ENCODE results near the gene MAML1. TPM values are rescaled to one million over a fixed set of nuclear protein-coding genes. Genes with fewer than 3 reads are reported as not detected.
"Not testable (repeated sequence)": the region's sequence is repeated elsewhere in the genome, so short reads cannot be mapped to it uniquely, and the experiment has no call there.

MAML1 gene
- total RNA-seq, 1 experiment from 2014 or later: 18.0 TPM

- Histone ChIP-seq H3K36me3 (peaks cover 97% of the 10 kb centered on the region), H3K27me3 (replicated peaks) (no peaks in the 10 kb centered on the region), H3K4me1 (replicated peaks) (no peaks in the 10 kb centered on the region), H3K9me3 (replicated peaks) (no peaks in the 10 kb centered on the region), H3K4me3 (no peak overlapping the region), H3K27ac (no peak overlapping the region)
- DNase-seq (ENCODE audit: low read depth in 1 of 2, low spot score in 2 of 2): no peak
Measured at GRCh38 chr5:179720222-179720621, 12.4 kb upstream of the MAML1 start.

- Histone ChIP-seq H3K4me1 (replicated peaks) (no peaks in the 10 kb centered on the region), H3K27ac (no peak overlapping the region), H3K27me3 (replicated peaks) (no peaks in the 10 kb centered on the region), H3K9me3 (replicated peaks) (no peaks in the 10 kb centered on the region), H3K36me3 (peaks cover 99% of the 10 kb centered on the region), H3K4me3 (no peak overlapping the region)
- no peak for DNase-seq (ENCODE audit: low read depth in 1 of 2, low spot score in 2 of 2)
Measured at GRCh38 chr5:179724163-179724562, 8.5 kb upstream of the MAML1 start.

DNA sequence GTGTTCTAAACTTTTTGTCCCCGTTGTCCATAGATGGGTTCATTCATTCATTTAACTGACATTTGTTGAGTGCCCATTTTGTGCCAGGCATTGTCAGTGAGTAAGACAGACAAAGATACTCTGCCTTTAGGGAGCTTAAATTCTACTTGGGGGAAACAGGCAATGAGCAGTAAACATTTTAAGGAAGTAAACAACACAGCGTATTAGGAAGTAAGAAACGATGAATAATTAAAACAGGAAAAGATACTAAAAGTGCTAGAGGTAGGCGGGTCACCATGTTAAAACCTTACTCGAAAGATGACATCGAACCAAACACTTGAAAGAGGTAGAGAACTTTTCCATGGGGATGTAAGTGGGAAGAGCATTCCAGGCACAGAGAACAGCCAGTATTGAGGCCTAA lies 5.5 kb upstream of the MAML1 start:
- Histone ChIP-seq H3K4me3 (no peak overlapping the region), H3K9me3 (replicated peaks) (no peaks in the 10 kb centered on the region), H3K27me3 (replicated peaks) (no peaks in the 10 kb centered on the region), H3K27ac (no peak overlapping the region), H3K4me1 (replicated peaks) (peaks cover 7% of the 10 kb centered on the region), H3K36me3 (peaks cover 98% of the 10 kb centered on the region)
- no peak for DNase-seq (ENCODE audit: low read depth in 1 of 2, low spot score in 2 of 2)

- DNase-seq (ENCODE audit: low read depth in 1 of 2, low spot score in 2 of 2): no peak
- Histone ChIP-seq H3K27ac (no peak overlapping the region), H3K4me3 (no peak overlapping the region), H3K36me3 (peaks cover 84% of the 10 kb centered on the region), H3K9me3 (replicated peaks) (no peaks in the 10 kb centered on the region), H3K4me1 (replicated peaks) (peaks cover 11% of the 10 kb centered on the region), H3K27me3 (replicated peaks) (no peaks in the 10 kb centered on the region)
Measured at GRCh38 chr5:179729303-179729702, 3.3 kb upstream of the MAML1 start.

- peaks cover 82% of the 10 kb centered on the region for H3K36me3 ChIP-seq
- no peaks in the 10 kb centered on the region for H3K9me3 ChIP-seq (replicated peaks)
- no peak overlapping the region for H3K27ac ChIP-seq
- no peak overlapping the region for H3K4me3 ChIP-seq
- DNase-seq (ENCODE audit: low read depth in 1 of 2, low spot score in 2 of 2): no peak
- peaks cover 15% of the 10 kb centered on the region for H3K4me1 ChIP-seq (replicated peaks)
- no peaks in the 10 kb centered on the region for H3K27me3 ChIP-seq (replicated peaks)
Measured at GRCh38 chr5:179729727-179730126, 2.9 kb upstream of the MAML1 start.

- H3K27ac ChIP-seq: no peak overlapping the region
- no peak for DNase-seq (ENCODE audit: low read depth in 1 of 2, low spot score in 2 of 2)
- H3K4me3 ChIP-seq: no peak overlapping the region
- H3K4me1 ChIP-seq (replicated peaks): peaks cover 16% of the 10 kb centered on the region
- H3K36me3 ChIP-seq: peaks cover 78% of the 10 kb centered on the region
- H3K9me3 ChIP-seq (replicated peaks): no peaks in the 10 kb centered on the region
- H3K27me3 ChIP-seq (replicated peaks): no peaks in the 10 kb centered on the region
Measured at GRCh38 chr5:179730356-179730755, 2.3 kb upstream of the MAML1 start.

- no peaks in the 10 kb centered on the region for H3K27me3 ChIP-seq (replicated peaks)
- no peak overlapping the region for H3K4me3 ChIP-seq
- H3K9me3 ChIP-seq (replicated peaks): no peaks in the 10 kb centered on the region
- H3K4me1 ChIP-seq (replicated peaks): peaks cover 16% of the 10 kb centered on the region
- DNase-seq (ENCODE audit: low read depth in 1 of 2, low spot score in 2 of 2): no peak
- H3K27ac ChIP-seq: no peak overlapping the region
- H3K36me3 ChIP-seq: peaks cover 78% of the 10 kb centered on the region
Measured at GRCh38 chr5:179730852-179731251, 1.8 kb upstream of the MAML1 start.

- H3K4me3 ChIP-seq: peak overlapping the region; percentile 86
- no peaks in the 10 kb centered on the region for H3K27me3 ChIP-seq (replicated peaks)
- peak overlapping the region; percentile 0; the same call in 1 of the 2 replicates for H3K27ac ChIP-seq
- H3K36me3 ChIP-seq: peaks cover 70% of the 10 kb centered on the region
- H3K4me1 ChIP-seq (replicated peaks): peaks cover 16% of the 10 kb centered on the region
- H3K9me3 ChIP-seq (replicated peaks): no peaks in the 10 kb centered on the region
- no peak for DNase-seq (ENCODE audit: low read depth in 1 of 2, low spot score in 2 of 2)
Measured at GRCh38 chr5:179731791-179732411, 721 bp upstream of the MAML1 start.

- Histone ChIP-seq H3K27me3 (replicated peaks) (no peaks in the 10 kb centered on the region), H3K4me3 (peak overlapping the region; percentile 86), H3K4me1 (replicated peaks) (peaks cover 16% of the 10 kb centered on the region), H3K27ac (peak overlapping the region; percentile 54), H3K36me3 (peaks cover 70% of the 10 kb centered on the region), H3K9me3 (replicated peaks) (no peaks in the 10 kb centered on the region)
- DNase-seq (ENCODE audit: low read depth in 1 of 2, low spot score in 2 of 2): peak; percentile 64 to 70
Measured at GRCh38 chr5:179732918-179733771, 523 bp downstream of the MAML1 start.

DNA sequence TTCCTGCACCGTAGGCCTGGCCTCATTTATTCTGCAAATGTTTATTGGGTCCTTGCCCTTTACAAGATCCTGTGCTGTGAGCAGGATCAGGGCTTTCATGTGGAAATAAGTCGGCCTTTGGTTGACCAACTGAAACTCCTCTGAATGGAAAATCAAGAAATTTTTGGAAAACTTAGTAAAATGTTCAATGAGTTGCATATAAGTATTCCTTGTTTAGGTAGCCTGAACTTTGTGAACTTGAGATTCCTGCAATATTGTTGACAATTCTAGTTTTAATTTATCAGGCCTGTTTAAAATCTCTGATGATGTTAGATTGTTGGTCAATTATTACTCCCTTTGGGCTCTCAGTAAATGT lies 1.1 kb downstream of the MAML1 start:
- Histone ChIP-seq H3K27ac (no peak overlapping the region), H3K4me3 (peak overlapping the region; percentile 86), H3K36me3 (peaks cover 70% of the 10 kb centered on the region), H3K27me3 (replicated peaks) (no peaks in the 10 kb centered on the region), H3K9me3 (replicated peaks) (no peaks in the 10 kb centered on the region), H3K4me1 (replicated peaks) (peaks cover 16% of the 10 kb centered on the region)
- peak in 1 of 2 experiments; percentile 12 for DNase-seq (ENCODE audit: low read depth in 1 of 2, low spot score in 2 of 2)

GRCh38 chr5:179734536-179735164 lies 2.0 kb downstream of the MAML1 start:
- H3K4me3 ChIP-seq: peak overlapping the region; percentile 86
- no peak for DNase-seq (ENCODE audit: low read depth in 1 of 2, low spot score in 2 of 2)
- no peak overlapping the region for H3K27ac ChIP-seq
- no peaks in the 10 kb centered on the region for H3K27me3 ChIP-seq (replicated peaks)
- no peaks in the 10 kb centered on the region for H3K9me3 ChIP-seq (replicated peaks)
- H3K36me3 ChIP-seq: peaks cover 70% of the 10 kb centered on the region
- H3K4me1 ChIP-seq (replicated peaks): peaks cover 16% of the 10 kb centered on the region

- Histone ChIP-seq H3K4me1 (replicated peaks) (peaks cover 9% of the 10 kb centered on the region), H3K27ac (no peak overlapping the region), H3K9me3 (replicated peaks) (no peaks in the 10 kb centered on the region), H3K4me3 (no peak overlapping the region), H3K27me3 (replicated peaks) (no peaks in the 10 kb centered on the region), H3K36me3 (peaks cover 52% of the 10 kb centered on the region)
- no peak for DNase-seq (ENCODE audit: low read depth in 1 of 2, low spot score in 2 of 2)
Measured at GRCh38 chr5:179738742-179739141, 6.1 kb downstream of the MAML1 start.

- H3K9me3 ChIP-seq (replicated peaks); H3K27ac ChIP-seq; H3K27me3 ChIP-seq (replicated peaks); H3K4me3 ChIP-seq; H3K4me1 ChIP-seq (replicated peaks); DNase-seq (ENCODE audit: low read depth in 1 of 2, low spot score in 2 of 2): not testable (repeated sequence)
- peaks cover 50% of the 10 kb centered on the region for H3K36me3 ChIP-seq
Measured at GRCh38 chr5:179744106-179744505, 11.5 kb downstream of the MAML1 start.

GRCh38 chr5:179746872-179747271 lies 14.2 kb downstream of the MAML1 start:
- Histone ChIP-seq H3K27me3 (replicated peaks) (no peaks in the 10 kb centered on the region), H3K36me3 (peaks cover 62% of the 10 kb centered on the region), H3K27ac (no peak overlapping the region), H3K4me3 (no peak overlapping the region), H3K9me3 (replicated peaks) (no peaks in the 10 kb centered on the region; the same call in 1 of the 2 replicates), H3K4me1 (replicated peaks) (no peaks in the 10 kb centered on the region)
- DNase-seq (ENCODE audit: low read depth in 1 of 2, low spot score in 2 of 2): no peak
